ENCODE measurements around the gene SLC7A11.
"Not testable (repeated sequence)": the region's sequence is repeated elsewhere in the genome, so short reads cannot be mapped to it uniquely, and the experiment has no call there.

The SLC7A11 gene

DNA sequence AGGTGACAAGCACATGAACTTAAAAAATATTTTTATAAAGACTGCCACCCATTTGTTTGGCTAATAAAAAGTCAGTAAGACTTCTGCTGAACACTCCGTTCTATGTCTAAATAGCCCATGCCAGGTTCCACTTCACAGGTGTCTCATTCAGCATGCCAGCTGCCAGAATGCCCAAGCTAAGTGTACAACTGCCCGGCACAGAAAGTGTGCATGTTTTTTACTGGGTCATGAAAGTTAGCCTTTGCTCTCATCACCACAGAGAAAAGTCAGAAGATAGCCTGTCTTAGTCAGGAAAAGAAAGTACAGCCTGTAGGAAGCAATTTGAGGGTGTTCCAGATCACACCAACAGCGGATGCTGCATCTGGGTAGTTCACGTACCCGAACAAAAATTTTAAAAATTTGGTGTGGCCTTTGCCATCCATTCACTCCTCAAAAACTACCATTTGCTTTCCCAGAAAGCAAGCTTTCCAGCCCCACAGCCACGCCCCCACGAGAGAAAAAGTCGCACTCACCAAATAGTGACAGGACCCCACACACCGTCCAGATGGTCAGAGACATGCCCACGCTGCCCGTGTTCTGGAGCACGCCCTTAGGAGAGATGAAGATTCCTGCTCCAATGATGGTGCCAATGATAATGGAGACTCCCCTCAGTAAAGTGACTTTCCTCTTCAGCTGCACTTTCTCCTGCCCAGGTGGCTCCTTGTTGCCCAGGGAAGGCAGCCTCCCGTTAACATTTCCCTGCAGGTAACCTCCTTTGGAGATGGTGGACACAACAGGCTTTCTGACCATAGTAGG, 671 bp downstream of the SLC7A11 start:
- no peak for DNase-seq

- DNase-seq: no peak
These were observed 2.7 kb downstream of the SLC7A11 start for GRCh38 chr4:138239491-138239890.

DNA sequence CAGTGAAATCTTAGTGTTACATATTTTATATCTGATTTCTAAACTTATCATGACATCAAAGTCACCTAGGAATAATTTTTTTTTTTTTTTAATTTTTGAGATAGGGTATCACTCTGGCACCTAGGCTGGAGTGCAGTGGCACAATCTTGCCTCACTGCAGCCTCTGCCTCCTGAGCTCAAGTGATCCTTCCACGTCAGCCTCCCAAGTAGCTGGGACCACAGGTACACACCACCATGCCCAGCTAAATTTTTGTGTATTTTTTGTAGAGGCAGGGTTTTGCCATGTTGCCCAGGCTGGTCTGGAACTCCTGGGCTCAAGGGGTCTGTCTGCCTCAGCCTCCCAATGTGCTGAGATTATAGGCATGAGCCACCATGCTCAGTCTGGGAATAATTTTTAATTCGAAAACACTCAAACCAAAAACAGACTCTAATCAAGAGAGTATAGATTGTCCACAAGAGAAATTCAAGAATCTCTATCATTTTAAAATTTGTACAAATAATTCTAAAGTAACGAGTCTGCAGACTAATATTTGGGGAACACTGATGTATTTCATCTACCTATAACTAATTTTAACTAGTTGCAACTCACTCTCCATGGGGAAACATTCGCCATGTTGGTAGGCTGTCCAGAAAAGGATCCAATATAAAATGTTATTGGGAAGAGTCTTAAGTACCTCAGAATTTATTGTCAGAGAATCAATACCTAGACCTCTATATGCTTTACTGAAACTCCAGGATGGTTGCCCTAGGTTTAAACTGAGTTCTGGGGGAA, 3.4 kb downstream of the SLC7A11 start:
- no peak for DNase-seq

DNA sequence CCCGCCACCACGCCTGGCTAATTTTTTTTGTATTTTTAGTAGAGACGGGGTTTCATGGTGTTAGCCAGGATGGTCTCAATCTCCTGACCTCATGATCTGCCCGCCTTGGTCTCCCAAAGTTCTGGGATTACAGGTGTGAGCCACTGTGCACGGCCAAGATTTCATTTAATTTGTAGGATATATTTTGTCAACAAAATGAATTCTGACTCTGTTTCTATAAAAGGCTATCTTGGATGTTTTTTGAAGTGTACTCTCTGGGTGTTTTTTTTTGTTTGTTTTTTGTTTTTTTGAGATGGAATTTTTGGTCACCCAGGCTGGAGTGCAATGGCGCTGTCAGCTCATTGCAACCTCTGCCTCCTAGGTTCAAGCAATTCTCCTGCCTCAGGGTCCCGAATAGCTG, 5.0 kb downstream of the SLC7A11 start:
- DNase-seq: not testable (repeated sequence)

- DNase-seq: no peak
These were observed 6.1 kb downstream of the SLC7A11 start for GRCh38 chr4:138236037-138236436.

- DNase-seq: peak; percentile 22 to 41
These were observed 6.7 kb downstream of the SLC7A11 start for GRCh38 chr4:138235419-138235952.

DNA sequence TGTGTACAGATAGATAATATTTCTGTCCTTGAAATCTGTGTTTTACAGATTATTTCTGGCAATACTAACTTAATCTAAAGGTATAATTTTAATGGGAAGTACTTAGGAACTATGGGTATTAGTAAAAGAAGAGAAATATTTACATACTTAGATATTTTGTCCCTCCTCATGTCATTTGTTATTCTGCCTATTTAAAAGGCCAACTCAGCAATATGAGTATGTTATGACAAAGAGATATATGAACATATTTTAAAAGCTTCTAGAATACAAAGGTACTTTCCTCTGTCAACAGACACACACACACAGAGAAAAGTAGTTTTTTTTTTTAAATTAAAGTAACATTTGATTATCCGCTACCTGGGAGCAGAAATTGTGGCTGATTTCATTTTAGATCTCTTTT, 7.9 kb downstream of the SLC7A11 start:
- DNase-seq: no peak

DNA sequence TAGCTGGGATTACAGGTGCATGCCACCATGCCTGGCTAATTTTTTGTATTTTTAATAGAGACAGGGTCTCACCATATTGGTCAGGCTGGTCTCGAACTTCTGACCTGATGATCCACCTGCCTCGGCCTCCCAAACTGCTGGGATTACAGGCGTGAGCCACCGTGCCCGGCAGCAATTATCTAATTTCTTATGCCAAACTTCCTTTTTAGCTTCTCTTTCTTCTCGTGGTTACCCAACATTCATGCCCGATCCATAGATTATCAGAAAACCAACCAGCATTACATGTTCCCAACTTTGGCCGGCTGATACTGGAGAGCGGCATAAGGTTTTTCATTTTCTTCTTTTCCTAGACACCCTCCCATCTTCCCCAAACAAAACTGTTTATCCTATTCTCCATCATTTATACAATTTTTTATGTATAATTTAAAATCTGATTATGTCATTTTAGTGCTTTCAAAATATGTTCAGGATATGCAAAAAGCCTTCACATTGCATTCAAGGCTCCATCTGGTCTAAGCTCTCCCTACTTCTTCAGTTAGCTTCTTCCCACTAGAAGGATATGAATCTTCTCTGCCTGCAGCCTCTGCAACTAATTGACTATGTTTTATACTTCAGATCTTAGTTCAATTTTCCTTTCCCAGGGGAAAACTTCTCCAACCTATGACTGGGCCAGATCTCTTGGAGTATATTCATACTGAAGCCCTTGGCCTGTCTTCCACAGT, 8.7 kb downstream of the SLC7A11 start:
- DNase-seq: no peak

DNA sequence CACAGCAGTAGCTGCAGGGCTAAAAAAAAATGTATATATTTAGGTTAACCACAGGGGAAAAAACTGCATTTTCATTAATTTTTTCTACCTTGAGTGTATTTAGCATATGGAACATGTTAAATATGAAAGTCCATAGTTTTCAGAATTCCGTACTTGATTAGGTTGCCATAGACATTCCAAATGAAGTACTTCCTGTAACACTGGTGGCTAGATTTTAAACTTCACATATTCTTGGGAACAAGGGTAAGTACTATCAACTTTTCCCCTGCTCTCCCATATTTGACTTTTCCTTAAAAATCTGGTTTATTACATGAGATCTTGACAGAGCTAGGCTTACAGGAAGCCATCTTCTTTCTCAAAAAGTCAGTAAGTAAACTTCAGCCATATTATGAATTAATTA, 9.8 kb downstream of the SLC7A11 start:
- no peak for DNase-seq

DNA sequence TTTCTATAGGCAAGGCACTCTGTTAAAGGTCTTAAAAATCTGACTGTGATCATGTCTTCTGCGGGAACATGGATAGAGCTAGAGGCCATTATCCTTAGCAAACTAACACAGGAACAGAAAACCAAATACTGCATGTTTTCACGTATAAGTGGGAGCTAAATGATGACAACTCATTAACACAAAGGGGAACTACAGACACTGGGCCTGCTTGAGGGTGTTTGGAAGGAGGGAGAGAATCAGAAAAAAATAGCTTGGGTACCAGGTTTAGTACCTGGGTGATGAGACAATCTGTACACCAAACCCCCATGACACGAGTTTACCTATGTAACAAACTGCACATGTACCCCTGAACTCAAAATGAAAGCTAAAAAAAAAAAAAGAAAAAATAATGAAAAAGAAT, 12.1 kb downstream of the SLC7A11 start:
- no peak for DNase-seq

DNA sequence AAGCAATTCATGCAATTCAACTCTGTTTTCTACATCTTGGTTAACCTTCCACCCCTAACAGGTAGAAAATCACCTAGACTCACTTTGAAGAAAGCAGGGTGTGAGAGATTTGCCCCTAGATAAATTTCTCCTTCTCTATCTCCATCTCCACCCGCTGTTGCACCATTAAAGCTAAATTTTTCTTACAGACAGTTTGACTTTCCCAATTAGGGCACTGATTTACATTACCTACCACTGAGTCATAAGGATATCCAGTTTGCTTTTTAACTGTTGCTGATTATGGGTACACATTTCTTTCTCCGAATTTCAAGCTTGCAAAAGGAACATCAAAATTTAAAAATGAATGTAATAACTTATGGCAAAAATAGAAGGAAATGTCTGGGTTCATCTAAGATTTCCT, 13.0 kb downstream of the SLC7A11 start:
- no peak for DNase-seq

GRCh38 chr4:138226351-138226750, 15.8 kb downstream of the SLC7A11 start:
- no peak for DNase-seq

DNA sequence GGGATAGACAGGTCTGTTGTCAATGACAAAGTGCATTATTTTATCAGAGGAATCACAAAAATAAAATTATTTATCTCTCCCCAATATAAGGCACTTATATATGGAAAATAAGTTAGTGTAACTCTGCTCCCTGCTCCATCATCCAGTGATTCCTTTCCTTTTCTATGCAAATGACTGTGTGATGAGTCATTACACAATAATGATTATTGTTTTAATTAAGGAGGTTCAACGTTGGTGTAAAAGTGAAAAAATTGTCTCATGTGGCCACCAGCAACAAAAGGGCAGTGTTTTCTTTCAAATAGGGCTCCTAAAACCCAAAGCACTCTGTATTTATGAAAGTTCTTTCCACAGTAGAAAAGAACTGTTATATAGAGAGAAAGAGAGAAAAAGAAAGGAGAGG, 16.7 kb downstream of the SLC7A11 start:
- no peak for DNase-seq

DNA sequence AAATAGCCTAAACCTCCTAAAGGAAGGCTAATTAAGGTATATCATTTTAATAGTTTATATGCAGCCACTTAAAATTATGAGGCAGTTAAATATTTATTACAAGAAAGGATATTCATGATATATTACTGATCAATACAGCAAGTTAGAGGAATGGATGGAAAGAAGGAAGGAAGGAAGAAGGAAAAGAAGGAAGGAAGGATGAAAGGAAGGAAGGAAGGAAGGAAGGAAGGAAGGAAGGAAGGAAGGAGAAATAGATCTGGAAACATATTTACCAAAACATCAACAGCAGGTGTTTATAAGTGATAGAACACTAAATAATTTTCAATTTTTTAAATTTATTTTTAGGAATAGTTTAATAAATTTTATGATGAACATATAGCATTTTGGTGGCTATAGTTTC, 17.5 kb downstream of the SLC7A11 start:
- no peak for DNase-seq

- DNase-seq: no peak
These were observed 18.8 kb downstream of the SLC7A11 start for GRCh38 chr4:138223231-138223910.

DNA sequence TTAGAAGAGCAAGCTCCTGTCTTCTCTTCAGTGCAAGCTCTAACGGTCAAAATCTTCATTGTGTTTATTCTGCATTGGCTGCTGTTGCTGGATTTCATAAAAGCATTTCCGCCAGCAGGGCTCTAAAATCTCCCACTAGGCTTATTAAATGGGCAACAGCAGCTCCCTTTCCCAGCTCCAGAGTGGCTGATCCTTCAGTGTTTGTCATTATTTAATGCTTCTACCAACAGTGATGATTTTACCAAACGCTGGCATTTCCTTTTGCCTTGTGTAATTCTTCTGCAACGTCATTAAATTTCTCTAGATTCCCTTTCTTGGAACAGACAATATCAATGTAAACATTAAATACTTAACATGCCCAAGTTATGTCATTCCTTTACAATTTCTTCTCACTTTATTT, 20.1 kb downstream of the SLC7A11 start:
- no peak for DNase-seq

DNA sequence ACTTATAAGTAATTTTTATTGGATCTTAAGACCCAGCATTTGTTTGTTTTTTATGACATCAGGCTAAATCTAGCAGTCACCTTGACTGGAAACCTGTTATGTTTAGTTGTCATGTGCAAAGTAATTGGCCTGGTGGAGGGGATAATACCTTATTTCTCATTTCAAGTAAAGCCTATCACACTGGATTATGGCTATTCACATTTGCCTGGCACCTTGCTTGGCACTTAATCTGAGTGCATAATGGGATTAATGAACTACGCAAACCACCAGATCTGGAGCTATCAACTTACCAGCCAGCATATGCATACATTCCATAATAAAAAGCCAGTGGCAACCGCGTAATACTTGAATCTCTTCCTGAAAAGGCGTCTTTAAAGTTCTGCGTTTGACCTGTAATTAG, 23.2 kb downstream of the SLC7A11 start:
- no peak for DNase-seq

DNA sequence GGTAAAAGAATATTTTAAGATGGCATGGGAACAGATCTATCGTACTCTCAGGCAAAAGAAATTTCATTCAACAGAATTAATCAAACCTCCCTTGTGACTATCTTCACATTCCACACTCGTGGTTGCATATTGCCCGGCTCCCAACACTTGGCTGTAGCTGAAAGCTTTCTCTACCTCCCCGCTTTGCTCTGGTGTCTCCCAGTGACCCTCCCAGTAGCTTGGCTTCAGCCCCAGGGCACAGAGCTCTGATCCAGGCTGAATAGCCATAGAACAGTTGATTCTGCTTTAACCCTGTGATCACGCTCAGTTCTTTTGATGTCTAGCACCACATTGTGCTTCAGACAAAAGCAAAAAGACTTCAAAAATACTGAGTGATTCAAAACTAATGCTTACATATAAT, 24.6 kb downstream of the SLC7A11 start:
- DNase-seq: no peak

GRCh38 chr4:138216272-138216867, 25.8 kb downstream of the SLC7A11 start:
- no peak for DNase-seq

DNA sequence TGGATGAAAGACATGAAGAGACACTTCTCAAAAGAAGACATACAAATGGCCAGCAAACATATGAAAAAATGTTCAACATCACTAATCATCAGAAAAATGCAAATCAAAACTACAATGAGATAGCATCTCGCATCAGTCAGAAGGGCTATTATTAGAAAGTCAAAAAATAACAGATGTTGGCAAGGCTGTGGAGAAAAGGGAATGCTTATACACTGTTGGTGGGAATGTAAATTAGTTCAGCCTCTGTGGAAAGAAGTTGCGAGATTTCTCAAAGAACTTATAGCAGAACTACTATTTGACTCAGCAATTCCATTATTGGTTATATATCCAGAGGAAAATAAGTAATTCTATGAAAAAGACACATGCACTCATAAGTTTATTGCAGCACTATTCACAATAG, 31.6 kb downstream of the SLC7A11 start:
- not testable (repeated sequence) for DNase-seq

DNA sequence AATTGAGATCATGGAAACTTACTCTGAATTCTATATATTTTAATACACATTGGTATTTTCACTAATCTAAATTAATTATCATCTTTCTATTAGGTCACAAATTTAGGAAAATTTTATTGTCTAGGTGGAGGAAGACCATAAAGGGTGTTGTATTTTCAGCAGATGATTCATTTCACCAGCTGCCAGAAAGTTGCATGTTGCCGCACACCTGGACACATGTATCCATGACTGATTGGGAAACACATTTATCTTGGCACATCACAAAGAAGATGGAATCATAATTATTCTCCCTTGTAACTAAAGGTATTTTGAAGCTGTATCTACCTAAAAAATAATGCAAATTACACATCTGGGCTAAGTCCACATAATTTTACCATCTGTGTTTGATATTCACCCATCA, 33.1 kb downstream of the SLC7A11 start:
- no peak for DNase-seq

DNA sequence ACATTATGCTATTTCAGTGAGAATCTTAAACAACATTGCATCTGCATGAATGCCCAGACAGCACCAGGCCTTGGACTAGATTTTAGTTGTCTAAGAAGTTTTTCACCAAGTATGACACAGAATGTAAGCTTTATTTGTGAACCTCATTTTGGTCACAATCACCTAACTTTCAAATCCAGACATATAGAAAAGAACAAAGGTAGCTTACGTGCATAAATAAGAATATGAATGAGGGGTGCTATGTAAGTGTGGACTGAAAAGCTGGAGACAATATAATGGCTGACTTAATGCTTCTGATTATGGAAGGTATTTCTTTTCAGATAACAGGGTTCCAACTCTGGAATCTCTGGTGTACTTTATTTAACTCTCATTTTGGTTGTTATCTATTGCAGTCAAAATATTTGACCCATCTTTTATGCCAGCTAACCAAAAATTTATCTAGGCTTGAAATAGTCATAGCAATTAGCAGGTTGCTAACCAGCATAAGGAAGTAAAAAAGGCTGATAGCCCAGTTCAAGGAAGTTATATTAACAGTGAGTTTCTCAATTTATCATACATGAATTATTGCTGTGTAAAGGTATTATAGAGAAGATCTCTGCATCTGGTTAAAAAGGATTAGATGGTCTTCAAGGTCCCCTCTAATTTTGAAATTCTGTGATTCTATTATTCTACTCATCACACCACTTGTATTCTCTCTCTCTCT, 36.5 kb downstream of the SLC7A11 start:
- DNase-seq: peak; percentile 40 to 63

Data from AML-193 (cell line).